B cell (primary cell): ENCODE data around the gene HPD. TPM values are rescaled to one million over a fixed set of nuclear protein-coding genes. Genes with fewer than 3 reads are reported as not detected.
A peak's percentile ranks its signal among the peaks of the same experiment; 100 is the strongest.

ENCODE experiments used
- ATAC-seq: fragments of 200-7000 bp; cut with Tn5 transposase; one replicate; pipeline ENCODE4 v1.10.0; 2021; ENCODE audit warnings: low read depth, mild to moderate bottlenecking, moderate number of reproducible peaks, moderate library complexity
- CTCF ChIA-PET: fragments of 350-600 bp; sonication (Branson Sonifier 250); formaldehyde crosslinking; loops from one replicate; lab custom pipeline; 2021; ENCODE audit warnings: antibody characterized with exemption, inconsistent platforms; lab: Charles Lee
- POLR2A ChIA-PET: fragments of 350-600 bp; sonication (Branson Sonifier 250); formaldehyde crosslinking; loops from one replicate; lab custom pipeline; 2021; ENCODE audit warnings: antibody characterized with exemption; lab: Charles Lee
- DNase-seq: peaks from one replicate; pipeline ENCODE4 v3.0.0; 2013
- H2AFZ ChIP-seq: 2 replicates; pipeline ENCODE4 v1.6.1; 2012; ENCODE audit warnings: mild to moderate bottlenecking, low read depth, low read length; ENCODE audit not compliant: insufficient read depth, poor library complexity, severe bottlenecking
- H3K27ac ChIP-seq, 2 donors: 1 replicate in 1 of 2; 2 replicates in 1 of 2; pipeline ENCODE4 v1.5.1; 2012 to 2013; ENCODE audit warnings: low read length in 2 of 2, mild to moderate bottlenecking in 2 of 2, moderate library complexity in 1 of 2
- H3K27me3 ChIP-seq, 4 experiments: fragments of 200-600 bp in 1 of 4; sonication (generic) in 1 of 4; replicated peaks in 1 of 4; 1 replicate in 2 of 4; 2 replicates in 2 of 4; pipeline versions ENCODE4 v1.6.1 to v1.7.0; 2013 to 2016; ENCODE audit warnings: low read length in 3 of 4, mild to moderate bottlenecking in 2 of 4, mixed read lengths in 1 of 4, moderate library complexity in 1 of 4; ENCODE audit not compliant: insufficient read depth in 4 of 4, control insufficient read depth in 3 of 4; ENCODE audit errors: control extremely low read depth in 1 of 4
- H3K36me3 ChIP-seq, 2 experiments: replicated peaks in 1 of 2; 1 replicate in 1 of 2; 2 replicates in 1 of 2; pipeline versions ENCODE4 v1.6.1 to v1.7.1; 2013; ENCODE audit warnings: low read length in 1 of 2; ENCODE audit not compliant: insufficient read depth in 2 of 2, control insufficient read depth in 1 of 2; ENCODE audit errors: control extremely low read depth in 1 of 2, extremely low read depth in 1 of 2
- H3K4me1 ChIP-seq, 2 donors: fragments of 200-600 bp in 1 of 2; sonication (generic) in 1 of 2; 1 replicate in 1 of 2; 2 replicates in 1 of 2; pipeline versions ENCODE4 v1.5.1 to v1.6.1; 2013 to 2017; ENCODE audit warnings: low read length in 2 of 2; ENCODE audit not compliant: control insufficient read depth in 2 of 2, insufficient read depth in 2 of 2
- H3K4me2 ChIP-seq: replicated peaks from 2 replicates; pipeline ENCODE3; 2012; ENCODE audit warnings: mild to moderate bottlenecking, low read depth, low read length; ENCODE audit not compliant: poor library complexity, severe bottlenecking
- H3K4me3 ChIP-seq, 5 experiments: fragments of 200-600 bp in 1 of 5; sonication (generic) in 1 of 5; 1 replicate in 3 of 5; 2 replicates in 2 of 5; pipeline versions ENCODE4 v1.5.1 to v1.7.0; 2011 to 2016; ENCODE audit warnings: low read length in 4 of 5, mild to moderate bottlenecking in 4 of 5, low read depth in 2 of 5, control low read depth in 1 of 5, moderate library complexity in 1 of 5; ENCODE audit not compliant: insufficient read depth in 1 of 5; ENCODE audit errors: control extremely low read depth in 1 of 5, extremely low read depth in 1 of 5
- H3K79me2 ChIP-seq: fragments of 200-600 bp; sonication (generic); one replicate; pipeline ENCODE4 v1.6.0; 2016; ENCODE audit warnings: low read length; ENCODE audit not compliant: control insufficient read depth, insufficient read depth
- H3K9ac ChIP-seq: fragments of 200-600 bp; sonication (generic); 2 replicates; pipeline ENCODE4 v1.6.1; 2017; ENCODE audit warnings: mild to moderate bottlenecking, low read length, moderate library complexity
- H3K9me3 ChIP-seq, 3 donors: one replicate each; pipeline versions ENCODE4 v1.6.1 to v1.7.1; 2013; ENCODE audit warnings: low read length in 2 of 3; ENCODE audit not compliant: control insufficient read depth in 2 of 3, insufficient read depth in 1 of 3; ENCODE audit errors: control extremely low read depth in 1 of 3
- H4K20me1 ChIP-seq: 2 replicates; pipeline ENCODE4 v1.6.0; 2012; ENCODE audit warnings: mild to moderate bottlenecking, low read length; ENCODE audit not compliant: insufficient read depth, control insufficient read depth, poor library complexity, severe bottlenecking
- H3K27ac Mint-ChIP-seq: one replicate; pipeline ENCODE4 v1.8.0; 2021; ENCODE audit warnings: mixed read lengths
- H3K27me3 Mint-ChIP-seq: one replicate; pipeline ENCODE4 v1.8.0; 2021; ENCODE audit warnings: mixed read lengths
- H3K4me1 Mint-ChIP-seq: one replicate; pipeline ENCODE4 v1.8.0; 2021; ENCODE audit warnings: mixed read lengths
- H3K4me3 Mint-ChIP-seq: one replicate; pipeline ENCODE4 v1.8.0; 2021; ENCODE audit warnings: mixed read lengths
- H3K9me3 Mint-ChIP-seq: one replicate; pipeline ENCODE4 v1.8.0; 2022; ENCODE audit warnings: mixed read lengths; ENCODE audit not compliant: insufficient read depth
- EZH2 ChIP-seq: IDR thresholded peaks from 2 replicates; pipeline ENCODE4 v1.6.1; 2012; ENCODE audit warnings: borderline replicate concordance, low read depth, mild to moderate bottlenecking, moderate library complexity, low read length; ENCODE audit not compliant: insufficient read depth, poor library complexity, severe bottlenecking
- WGBS: methylation state at CpG from one replicate; pipeline ENCODE4 v1.1.5; 2013; ENCODE audit warnings: missing lambda C conversion rate; ENCODE audit not compliant: insufficient coverage; 5-methylcytosine and 5-hydroxymethylcytosine counted together
- intact Hi-C: fragments of 100-400 bp; cut with micrococcal nuclease; formaldehyde crosslinking; loops from one replicate; pipeline ENCODE4 v1.10.0; 2022
- polyA plus RNA-seq: library from polyadenylated mRNA; depleted of rRNA; stranded (reverse); fragments of >200 nt; gene quantifications from 2 replicates; pipeline ENCODE4 v1.2.3, GENCODE V29; 2012
- total RNA-seq, 2 donors: library from RNA; stranded (reverse); fragments of 120-200 nt in 1 of 2; gene quantifications; 1 replicate in 1 of 2; 2 replicates in 1 of 2; pipeline versions ENCODE4 v1.2.3 to v1.2.4, GENCODE V29; 2013 to 2022
- TF ChIP-seq, protein P1 (sequence below): fragments of 200-600 bp; IDR thresholded peaks from one replicate; pipeline ENCODE4 v1.8.0; 2022; ENCODE audit warnings: antibody characterized with exemption, mild to moderate bottlenecking

The HPD gene
- total and polyA plus RNA-seq, 2 donors (not counting 1 experiment from before 2014, with no cell fraction given) = not detected

DNA sequence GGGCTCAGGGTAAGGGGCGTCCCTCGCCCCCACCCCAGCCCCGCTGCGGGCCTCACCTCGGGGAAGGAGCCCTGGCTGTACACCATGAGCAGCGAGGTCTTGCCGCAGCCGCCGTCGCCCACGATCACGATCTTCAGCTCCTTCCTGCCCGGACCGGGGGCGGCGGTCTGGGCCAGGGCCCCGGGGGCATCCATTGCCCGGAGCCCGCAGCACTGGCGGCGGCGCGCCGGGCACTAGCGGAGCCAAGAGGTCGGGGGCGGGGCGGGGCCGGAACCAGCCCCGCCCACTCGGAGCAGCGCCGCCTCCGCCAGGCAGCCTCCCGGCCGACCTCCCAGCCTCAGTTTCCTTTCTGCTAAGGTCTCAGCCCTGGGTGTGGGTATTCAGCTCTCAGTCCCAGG, 65.2 kb downstream of the HPD start, which contains the start of gene RHOF:
Gene RHOF (minus strand): TSS at position 249 of the 398 bp plus-strand sequence. CDS start 55 bp downstream, at position 194.
- H3K4me3 Mint-ChIP-seq = peak within 1 kb of the TSS; percentile 88
- H3K27me3 Mint-ChIP-seq = no peaks in the 10 kb centered on the region
- under 1% methylated on average over 36 of the region's 36 CpGs for WGBS
- no peaks in the 10 kb centered on the region for H3K27me3 ChIP-seq
- H3K9me3 ChIP-seq = no peaks in the 10 kb centered on the region
- H3K4me1 ChIP-seq = peaks cover 50 to 72% of the 10 kb centered on the region in 2 donors
- H3K4me1 Mint-ChIP-seq = peaks cover 65% of the 10 kb centered on the region
- H2AFZ ChIP-seq = peak within 1 kb of the TSS; percentile 75
- H3K9ac ChIP-seq = peak within 1 kb of the TSS; percentile 95
- peaks cover 32% of the 10 kb centered on the region for H4K20me1 ChIP-seq
- H3K4me2 ChIP-seq = peak within 1 kb of the TSS; percentile 99
- POLR2A ChIA-PET = interaction anchor here (0.6 to 8.5 kb wide), 7 partner anchors 12 to 100 kb away, joined by 3 to 267 read pairs (median 5); partner anchors contain the start of genes SETD1B and TMEM120B
- peak within 1 kb of the TSS; percentile 54 to 97 (median 92) for H3K4me3 ChIP-seq
- TF ChIP-seq EZH2 = no peak
- TF ChIP-seq, protein P1, sequence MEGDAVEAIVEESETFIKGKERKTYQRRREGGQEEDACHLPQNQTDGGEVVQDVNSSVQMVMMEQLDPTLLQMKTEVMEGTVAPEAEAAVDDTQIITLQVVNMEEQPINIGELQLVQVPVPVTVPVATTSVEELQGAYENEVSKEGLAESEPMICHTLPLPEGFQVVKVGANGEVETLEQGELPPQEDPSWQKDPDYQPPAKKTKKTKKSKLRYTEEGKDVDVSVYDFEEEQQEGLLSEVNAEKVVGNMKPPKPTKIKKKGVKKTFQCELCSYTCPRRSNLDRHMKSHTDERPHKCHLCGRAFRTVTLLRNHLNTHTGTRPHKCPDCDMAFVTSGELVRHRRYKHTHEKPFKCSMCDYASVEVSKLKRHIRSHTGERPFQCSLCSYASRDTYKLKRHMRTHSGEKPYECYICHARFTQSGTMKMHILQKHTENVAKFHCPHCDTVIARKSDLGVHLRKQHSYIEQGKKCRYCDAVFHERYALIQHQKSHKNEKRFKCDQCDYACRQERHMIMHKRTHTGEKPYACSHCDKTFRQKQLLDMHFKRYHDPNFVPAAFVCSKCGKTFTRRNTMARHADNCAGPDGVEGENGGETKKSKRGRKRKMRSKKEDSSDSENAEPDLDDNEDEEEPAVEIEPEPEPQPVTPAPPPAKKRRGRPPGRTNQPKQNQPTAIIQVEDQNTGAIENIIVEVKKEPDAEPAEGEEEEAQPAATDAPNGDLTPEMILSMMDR = no peak
- peak; percentile 11 for ATAC-seq
- H3K27ac Mint-ChIP-seq = peak within 1 kb of the TSS; percentile 98
- H3K36me3 ChIP-seq = peaks cover 2 to 20% of the 10 kb centered on the region in 2 experiments
- no peak for DNase-seq
- H3K27ac ChIP-seq = peak within 1 kb of the TSS; percentile 84 to 100
- H3K79me2 ChIP-seq = peaks cover 66% of the 10 kb centered on the region
- H3K9me3 Mint-ChIP-seq = no peaks in the 10 kb centered on the region
- CTCF ChIA-PET = interaction anchor here (0.7 to 33.5 kb wide), 26 partner anchors 6 to 329 kb away, joined by 3 to 1947 read pairs (median 6); partner anchors contain the start of genes PSMD9, RHOF, SETD1B and TMEM120B
- intact Hi-C loops = loop anchor here (5.0 to 10.0 kb wide), 4 partner anchors 166 to 326 kb away; partner anchors contain the start of genes BCL7A and ORAI1
